HG03457 (cell line): ENCODE results near the gene ADK.

Experiments used
- ATAC-seq: cut with Tn5 transposase; IDR thresholded peaks from one replicate; pipeline ENCODE4 v1.9.1; 2021; ENCODE audit warnings: moderate number of reproducible peaks; ENCODE audit not compliant: unreplicated experiment

Gene ADK

DNA sequence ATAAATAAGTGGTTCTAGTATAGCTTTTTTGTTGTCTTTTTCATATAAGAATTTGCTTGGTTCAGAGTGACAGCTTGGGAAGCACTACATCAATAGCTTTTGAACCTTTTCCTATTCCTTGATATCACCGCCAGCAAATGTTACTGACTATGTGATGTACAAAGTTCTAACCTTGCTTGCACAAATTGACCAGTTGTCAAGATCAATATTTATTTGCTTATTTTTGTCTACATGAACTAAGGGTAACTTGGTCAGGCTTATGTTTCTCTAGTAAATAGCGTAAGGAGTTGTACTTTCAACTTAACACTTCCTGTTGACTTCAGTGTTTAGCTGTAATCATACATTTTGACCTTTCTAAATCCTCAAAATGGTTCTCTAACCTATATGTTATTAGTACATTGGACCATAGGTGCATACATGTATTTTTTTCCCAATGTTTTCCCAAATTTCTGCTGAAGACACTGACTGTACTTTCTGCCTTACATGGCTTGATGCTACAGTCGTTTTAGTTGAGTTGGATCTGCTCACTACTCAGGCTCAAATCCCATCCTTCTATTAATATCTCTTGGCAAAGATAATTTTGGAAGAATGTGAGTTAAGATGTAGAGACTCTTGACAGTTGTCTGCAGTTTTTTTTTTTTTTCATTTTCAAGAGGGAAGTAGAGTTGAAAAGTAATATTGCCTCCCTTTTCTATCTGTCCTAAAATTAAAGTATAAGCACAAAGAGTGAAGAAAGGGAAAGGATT, 436.3 kb downstream of the ADK start:
- ATAC-seq, result no peak

DNA sequence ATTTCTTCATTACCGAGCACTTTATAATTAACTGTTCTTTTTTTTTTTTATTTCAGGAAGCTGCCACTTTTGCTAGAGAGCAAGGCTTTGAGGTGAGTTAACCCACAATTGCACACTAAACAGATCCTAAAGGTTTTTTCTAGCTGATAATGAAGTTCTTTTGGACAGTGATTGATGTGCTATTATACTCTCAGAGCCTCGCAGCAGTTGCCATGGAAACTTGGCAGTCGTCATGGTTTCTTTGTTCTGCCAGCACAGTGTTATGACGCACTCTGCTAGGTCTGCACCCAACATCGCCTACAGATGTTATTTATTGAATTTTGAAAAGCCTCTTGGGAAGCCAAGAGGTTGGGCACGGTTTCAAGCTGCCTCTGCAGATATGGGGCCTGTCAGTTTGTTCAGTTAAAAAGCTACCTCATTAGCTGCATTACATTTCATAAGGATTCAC, 438.2 kb downstream of the ADK start:
- ATAC-seq, result no peak

DNA sequence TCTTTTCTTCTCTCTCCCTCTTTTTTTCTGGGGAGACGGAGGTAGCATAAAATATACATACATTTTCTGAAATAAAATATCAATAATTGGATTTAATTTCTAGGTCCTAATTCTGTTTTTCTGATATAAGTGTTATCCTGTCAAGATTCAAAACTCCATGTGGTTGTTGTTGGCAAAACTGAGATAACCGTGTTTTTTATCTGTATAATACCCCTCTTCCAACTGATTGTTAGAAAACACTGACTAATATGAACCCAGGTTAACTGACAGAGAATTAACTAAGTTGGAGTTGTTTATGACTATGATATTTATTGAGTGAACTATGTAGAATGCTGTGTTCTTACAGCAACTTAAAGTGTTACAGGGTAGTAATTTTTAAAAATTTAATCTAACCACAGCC, 438.8 kb downstream of the ADK start:
- ATAC-seq, result no peak

DNA sequence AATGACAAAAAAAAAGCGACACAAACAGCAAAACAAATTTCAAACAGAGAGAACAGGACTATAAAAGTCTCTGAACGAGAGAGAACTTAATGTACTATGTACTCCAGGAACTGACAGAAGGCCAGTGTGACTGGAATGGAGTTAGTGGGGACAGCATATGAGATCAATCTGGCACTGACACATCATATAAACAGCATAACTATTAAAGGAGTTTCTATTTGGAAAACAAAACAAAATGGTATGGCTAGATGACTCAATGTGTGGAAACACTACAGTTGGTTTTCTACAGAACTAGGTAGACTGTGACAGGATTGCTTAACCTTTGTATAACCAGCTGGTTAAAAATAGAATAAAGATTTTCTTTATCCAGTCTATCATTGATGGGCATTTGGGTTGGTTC, 442.4 kb downstream of the ADK start:
- no peak for ATAC-seq

DNA sequence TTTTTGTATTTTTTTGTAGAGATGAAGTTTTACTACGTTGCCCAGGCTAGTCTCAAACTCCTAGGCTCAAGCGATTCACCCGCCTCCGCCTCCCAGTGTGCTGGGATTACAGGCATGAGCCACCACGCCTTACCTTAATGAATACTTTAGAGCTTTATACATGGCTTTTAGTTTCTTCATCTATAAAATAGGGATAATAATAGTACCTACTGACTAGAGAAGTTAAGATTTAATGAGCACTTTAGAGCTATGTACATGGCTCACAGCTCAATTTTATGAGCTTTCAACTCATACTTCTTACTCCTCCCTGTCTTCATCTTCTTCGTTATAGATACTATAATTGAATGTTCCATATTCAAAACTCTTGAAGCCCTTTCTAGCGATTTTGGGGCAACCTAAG, 445.7 kb downstream of the ADK start:
- no peak for ATAC-seq

DNA sequence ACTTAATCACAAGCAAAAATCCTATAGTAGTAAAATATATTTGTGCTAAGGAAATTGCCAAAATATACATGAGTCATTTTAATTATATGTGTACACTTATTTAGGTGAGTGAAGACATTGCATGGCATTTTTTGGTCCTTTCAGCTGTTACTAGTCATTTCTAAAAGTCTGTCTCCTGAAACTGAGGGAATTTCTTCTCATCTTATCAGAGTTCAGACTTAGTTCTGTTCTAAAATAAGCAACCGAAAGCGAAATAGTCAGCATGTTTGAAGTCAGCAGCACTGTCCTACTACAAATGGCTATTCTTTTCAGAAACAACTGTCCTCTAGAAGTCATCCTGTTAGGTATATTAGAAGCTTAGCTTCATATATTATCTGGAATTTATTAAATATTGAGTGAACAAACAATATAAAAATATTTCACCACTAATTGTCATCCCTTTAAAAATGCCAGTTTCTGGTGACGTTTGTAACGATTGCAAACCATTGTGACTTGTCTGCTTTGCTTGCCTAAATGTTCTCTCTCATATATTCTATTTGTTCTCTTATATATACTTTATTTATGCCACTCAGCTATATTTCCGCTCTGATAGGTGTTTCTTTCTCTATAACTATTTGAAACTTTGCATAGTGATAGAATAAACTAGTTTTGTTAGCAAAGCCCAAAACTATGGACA, 448.0 kb downstream of the ADK start:
- peak; percentile 66 for ATAC-seq

DNA sequence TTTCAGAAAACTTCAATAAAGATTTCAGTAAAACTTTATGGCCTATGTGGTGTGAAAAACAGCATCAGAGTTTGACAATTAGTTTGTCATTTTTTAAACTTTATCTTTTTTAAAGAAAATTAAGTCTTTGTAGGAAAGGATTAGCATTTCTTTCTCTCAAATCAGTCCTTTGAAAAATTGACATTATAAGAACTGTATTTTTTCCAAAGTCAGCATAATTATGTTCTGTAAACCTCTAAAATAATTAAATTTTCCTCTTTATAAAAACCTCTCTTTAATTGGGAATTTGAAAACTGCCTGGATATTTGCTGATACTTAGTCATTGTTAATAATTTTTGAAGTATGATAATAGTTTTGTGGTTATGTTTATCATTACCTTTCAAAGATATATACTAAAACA, 448.7 kb downstream of the ADK start:
- no peak for ATAC-seq

DNA sequence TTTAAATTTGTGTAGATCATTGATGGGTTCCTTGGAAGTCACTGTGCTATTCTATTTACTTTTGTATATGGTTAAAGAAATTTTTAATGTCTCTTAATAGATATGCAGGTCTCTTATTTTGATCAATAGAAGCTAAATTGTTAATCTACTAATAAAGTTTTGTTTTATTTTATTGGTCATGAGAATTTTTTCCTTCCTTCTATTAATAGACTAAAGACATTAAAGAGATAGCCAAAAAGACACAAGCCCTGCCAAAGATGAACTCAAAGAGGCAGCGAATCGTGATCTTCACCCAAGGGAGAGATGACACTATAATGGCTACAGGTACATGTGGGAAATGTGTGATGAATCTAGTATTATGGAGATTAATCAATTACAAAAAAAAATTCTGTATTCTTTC, 449.1 kb downstream of the ADK start:
- ATAC-seq, result no peak

DNA sequence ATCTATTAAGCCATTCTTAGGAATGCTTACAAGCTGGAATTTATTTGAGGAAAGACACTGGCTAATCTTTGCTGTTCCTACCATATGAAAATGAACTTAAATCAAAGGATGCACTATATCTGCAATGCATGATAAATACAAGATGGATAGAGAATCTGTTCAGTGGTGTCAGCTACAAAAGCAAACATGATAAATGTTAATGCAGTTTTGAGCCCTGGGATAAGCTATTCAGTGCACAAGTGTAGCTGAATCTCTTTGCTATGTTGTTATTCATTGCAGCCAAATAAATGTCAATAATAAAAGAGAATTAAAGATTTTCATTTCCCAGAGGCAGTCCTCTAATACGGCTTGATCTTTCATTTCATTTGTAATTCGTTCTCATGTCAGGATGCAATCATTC, 451.6 kb downstream of the ADK start:
- ATAC-seq, result no peak

DNA sequence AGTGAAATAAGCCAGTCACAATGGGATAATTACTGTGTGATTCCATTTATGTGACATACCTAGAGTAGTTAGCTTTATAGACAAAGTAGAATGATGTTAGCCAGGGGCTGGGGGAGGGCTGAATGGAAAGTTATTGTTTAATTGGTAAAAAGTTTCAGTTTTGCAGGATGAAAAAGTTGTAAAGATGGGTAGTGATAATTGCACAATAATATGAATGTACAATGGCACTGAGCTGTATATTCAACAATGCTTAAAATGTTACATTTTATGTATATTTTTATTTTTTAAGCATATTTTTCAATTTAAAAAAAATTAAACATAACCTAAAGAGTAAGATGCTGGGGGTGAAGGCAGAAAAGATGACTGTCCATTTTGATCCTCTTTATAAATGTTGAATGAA, 459.3 kb downstream of the ADK start:
- no peak for ATAC-seq

DNA sequence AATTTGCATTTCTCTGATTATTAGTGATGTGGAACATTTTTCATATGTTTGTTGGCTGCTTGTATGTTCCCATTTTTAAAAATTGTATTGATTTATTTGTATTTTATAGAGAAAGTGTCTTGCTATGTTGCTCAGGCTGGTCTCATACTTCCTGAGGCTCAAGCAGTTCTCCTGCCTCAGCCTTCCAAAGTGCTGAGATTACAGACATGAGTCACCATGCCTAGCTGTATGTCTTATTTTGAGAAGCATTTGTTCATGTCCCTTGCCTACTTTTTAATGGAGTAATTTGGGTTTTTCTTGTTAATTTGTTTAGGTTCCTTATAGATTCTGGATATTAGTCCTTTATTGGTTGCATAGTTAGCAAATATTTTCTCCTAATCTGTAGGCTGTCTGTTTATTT, 461.2 kb downstream of the ADK start:
- no peak for ATAC-seq

DNA sequence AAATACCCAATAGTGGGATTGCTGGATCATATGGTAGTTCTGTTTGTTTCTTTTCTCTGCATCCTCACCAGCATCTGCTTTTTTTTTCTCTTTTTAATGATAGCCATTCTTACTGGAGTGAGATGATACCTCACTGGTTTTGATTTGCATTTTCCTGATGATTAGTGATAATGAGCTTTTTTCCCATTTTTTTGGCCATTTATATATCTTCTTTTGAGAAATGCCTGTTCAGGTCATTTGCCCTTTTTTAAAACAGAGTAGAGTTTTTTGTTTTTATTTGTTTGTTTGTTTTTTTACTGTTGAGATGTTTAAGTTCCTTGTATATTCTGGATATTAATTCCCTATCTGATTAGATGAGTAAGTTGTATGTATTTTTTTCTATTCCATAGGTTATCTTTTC, 469.6 kb downstream of the ADK start:
- ATAC-seq, result no peak

DNA sequence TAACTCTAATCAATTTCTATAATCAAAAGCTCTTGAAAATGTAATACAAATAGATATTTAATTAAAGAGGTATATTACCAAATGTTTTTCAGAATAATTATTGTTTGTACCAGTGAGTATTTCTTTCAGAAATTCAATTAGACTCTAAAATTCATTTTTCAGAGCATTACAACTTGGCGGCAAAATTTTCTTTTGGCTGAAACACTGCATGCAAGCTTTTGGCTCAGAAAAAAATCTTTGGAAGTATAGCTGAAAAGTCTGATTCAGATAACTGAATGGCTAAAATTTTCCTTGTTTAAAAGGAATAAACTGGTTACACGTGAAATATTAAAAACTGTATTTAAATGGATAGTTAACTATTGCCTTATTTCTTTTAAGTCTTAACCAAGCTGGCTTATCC, 472.8 kb downstream of the ADK start:
- no peak for ATAC-seq

DNA sequence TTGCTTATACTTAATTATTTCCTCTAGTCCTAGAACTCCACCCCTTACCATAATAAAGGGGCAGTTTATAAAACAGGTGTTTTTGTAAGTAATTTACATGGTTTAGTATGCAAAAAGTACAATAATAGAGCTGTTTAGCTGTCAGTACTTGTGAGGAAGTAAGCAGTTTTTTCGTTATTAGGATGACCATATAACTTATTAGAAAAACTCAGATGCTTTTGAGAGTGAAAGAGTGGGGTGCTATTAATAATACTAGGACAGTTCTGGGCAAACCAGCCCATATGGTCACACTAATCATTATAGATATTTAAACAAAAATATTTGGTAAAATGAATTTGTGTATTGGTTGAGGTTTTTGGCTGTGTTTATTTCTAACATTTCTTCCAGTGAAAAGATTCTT, 473.5 kb downstream of the ADK start:
- ATAC-seq, result no peak

DNA sequence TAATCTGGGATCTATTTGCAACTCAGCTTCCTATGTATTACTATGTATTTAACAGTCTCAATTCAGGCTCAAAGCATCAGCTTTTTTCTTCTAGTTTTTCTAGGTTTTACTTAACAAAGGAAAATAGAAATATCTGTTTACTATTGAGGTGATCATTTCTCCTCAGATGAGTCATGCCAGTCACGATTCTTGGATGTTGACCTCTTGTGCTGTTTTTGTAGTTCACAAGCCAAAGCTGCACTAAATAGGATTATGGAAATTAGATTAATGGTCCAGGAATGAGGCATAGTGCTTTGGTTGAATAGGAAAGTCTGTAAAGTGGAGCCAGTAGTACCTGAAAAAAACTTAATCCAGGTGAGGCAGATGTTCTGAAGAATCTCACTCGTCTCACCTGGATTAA, 477.1 kb downstream of the ADK start:
- no peak for ATAC-seq

DNA sequence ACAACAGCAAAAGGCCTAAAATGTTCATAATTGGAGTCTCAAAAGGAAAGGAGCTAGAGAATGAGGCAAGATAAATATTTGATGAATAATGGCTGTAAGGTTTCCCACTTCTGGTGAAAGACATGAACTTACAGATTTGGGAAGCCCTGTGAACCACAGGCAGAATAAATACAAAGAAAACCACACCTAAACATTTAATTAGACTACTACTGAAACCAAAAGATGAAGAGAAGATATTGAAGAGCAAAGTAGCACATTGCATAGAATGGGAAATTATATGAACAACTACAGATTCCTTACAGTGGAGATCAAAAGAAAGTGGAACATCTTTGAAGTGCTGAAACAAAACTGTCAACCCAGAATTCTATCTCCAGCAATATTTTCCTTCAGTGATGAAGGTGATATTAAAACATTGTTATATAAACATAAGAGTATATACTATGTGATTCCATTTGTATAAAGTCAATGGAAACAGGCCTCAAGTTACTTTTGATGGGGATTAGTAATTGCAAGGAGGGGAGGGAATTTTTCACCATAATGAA, 484.0 kb downstream of the ADK start:
- no peak for ATAC-seq

DNA sequence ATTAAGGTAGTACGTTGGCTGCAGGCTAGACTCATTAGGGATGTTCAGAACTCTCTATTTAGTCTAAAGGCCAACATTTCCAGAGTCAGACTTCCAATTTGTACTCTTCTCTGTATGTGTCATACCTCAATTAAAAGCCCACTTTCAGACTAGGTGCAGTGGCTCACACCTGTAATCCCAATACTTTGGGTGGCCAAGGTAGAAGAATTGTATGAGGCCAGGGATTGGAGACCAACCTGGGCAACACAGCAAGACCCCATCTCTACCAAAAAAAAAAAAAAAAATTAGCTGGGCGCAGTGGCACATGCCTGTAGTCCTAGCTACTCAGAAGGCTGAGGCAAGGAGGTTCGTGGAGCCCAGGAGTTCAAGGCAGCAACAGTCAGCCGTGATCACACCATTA, 484.6 kb downstream of the ADK start:
- ATAC-seq, result no peak

DNA sequence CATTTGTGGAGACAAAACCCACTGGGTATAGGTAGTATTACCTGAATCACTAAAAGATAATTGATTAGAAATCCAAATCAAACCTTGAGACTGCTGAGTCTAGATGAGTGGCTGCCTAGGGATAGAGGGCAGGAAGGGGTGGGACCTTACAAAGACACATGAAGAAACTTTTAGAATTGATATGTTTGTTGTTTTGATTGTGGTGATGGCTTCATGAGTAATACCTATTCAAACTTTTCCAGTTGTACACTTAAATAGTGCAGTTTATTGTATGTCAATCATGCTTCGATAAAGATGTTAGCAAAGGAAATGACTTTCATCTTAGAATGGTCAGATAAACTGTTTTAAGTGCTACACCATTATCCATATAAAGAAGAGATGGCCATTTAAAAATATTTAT, 486.7 kb downstream of the ADK start:
- ATAC-seq, result no peak

DNA sequence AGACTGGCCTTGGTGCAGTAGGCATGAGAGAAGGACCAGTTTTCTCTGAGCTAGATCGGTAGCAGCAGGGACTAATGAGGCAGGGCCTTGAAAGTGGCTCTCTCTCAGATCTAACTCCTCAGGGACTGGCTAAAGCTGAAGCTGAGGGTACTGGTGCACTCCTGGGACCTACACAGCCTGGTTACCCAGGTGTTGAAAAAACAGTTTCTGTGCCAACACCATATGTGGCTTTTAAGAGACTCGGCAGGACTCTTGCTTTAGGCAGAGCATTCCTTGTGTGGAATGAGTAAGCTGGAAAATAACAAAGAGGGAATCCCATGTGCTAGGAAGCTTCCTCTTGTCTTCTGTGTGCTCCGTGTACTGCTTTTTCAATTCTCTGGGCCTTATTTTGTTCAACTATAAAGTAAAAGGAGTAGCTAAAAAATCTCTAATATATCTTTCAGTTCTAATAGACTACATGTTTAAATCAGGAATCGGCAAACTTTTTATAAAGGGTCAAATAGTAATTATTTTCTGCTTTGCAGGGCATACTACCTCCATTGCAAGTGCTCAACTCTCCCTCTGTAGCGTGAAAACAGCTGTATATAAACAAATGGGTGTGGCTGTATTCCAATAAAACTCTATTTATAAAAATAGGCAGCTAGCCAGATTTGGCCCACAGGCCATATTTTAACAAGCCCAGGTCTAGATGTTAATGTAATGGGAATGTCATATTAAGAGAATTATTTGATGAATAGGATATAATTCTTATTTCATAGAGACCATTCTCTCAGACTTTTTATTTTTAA, 489.3 kb downstream of the ADK start:
- ATAC-seq, result no peak

DNA sequence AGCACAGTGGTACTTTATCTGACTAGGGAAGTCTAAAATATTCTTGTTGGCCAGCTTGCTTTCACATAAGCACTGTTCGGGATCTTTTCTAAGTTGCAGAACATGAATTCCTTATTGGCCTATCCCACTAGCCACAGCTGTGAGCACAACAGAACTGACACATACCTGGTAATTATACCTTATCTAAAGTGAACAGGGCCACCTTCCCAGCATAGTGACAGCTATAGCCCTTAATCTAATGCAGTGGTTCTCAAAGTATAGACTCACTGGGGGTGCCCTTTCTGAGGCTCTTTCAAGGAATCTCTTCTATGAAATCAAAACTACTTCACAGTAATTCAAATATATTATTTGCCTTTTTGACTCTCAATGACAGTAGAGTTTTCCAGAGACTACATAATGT, 490.6 kb downstream of the ADK start:
- no peak for ATAC-seq

DNA sequence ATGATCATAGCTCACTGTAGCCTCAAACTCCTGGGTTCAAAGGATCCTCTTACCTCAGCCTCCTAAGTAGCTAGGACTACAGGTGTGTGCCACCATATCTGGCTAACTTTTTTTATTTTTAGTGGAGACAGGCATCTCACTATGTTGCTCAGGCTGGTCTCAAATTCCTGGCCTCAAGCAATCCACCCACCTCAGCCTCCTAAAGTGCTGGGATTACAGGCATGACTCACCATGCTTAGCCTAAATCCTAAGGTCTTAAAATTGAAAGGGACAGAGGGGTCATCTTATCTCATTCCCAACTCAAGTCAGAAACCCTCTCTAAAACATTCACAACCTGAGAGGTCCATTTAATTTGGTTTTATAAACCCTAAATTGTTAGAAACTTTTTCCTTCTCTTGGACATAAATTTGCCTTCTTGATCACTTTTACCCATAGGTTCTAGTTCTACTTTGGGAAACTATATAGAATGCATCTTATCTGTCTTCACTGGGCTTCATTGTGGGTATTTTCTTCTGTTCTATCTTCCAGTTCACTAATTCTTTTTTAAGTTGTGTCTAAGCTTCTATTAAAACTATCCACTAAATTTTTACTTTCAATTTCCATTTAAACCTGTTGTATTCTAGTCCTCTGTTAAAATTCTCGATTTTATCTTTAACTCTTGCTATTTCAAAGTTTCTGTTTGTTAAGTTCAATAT, 492.0 kb downstream of the ADK start:
- ATAC-seq, result no peak
